GM21515 (cell line): ENCODE measurements around the gene HOXB2.

Experiments
- ATAC-seq: cut with Tn5 transposase; IDR thresholded peaks from one replicate; pipeline ENCODE4 v1.9.1; 2021; ENCODE audit not compliant: unreplicated experiment

The HOXB2 gene

DNA sequence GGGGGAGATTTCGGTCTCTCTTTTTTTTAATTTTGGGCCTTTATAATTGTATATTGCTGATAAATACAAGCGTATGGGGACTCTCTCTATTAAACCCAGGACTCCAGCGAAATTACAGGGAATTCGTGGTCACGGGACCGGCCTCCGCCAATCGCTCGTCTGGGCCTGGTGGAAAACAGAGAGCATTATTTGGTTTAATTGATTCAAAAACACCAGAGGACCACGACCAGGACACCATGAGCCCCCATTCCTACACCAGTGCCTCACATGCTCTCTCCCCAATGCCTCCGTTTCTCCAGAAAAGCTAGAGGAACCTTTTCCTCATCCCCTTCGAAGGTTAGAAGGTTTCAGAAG, at the start of gene HOXB2:
Gene HOXB2 (minus strand): TSS at position 88 of the 354 bp plus-strand sequence. CDS start 198 bp downstream, outside the sequence.
- no peak for ATAC-seq

DNA sequence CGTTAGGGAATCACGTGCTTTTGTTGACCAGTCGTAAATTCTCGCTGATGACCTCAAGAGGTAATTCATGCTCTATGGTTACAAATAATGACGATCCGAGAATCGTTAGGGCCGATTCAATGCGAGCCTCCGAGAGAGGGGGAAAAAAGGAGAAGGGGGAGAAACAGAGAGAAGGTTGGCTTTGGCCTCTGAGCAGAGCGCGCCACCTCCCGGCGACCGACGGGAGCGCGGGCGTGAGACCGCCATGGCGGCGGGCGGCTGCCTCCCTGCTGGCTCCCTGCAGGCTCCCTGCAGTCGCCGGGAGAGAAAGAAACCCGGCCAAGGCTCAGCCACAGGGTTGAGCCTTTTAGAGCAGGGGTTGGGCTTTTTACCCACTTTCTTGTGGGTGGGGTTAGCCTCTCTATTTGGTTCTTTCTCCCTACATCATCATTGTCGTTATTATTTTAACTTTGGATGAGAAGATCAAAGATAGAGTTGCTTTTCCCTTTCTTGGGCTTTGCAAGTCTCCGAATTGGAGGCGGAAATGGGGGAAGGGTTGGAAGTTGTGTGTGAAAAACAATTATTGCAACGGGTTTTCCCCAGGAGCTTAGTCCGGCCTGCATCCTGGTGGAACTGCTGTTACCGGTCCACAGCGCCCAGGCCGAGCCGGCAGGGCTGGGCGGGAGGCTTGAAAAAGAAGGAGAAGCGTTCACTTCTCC, 49.1 kb upstream of the HOXB2 start:
- ATAC-seq = no peak

- no peak for ATAC-seq
Observed at GRCh38 chr17:48593126-48593829, 48.4 kb upstream of the HOXB2 start, which contains the start of gene HOXB5. HOXB5 (minus strand) TSS chr17:48593779; CDS start chr17:48593682, 97 bp downstream.

DNA sequence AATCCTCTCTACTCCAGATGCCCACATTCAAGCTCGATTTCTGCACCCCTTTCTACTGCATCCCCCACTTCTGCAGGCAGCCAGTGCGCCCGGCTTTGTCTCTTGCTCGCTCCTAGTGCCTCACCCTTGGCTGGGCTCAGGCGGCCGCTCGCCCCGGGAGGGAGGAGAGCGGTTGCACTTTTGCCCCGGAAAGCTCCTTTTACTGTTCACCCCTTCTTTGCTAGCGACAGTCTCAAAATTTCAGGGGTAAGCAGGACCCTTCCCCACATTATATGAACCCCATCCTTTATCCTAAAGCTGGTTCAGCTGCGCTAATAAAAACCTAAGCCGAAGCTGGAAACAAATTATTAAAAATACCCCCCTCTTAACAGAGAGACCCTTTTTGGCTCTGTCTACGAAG, 47.7 kb upstream of the HOXB2 start:
- no peak for ATAC-seq

DNA sequence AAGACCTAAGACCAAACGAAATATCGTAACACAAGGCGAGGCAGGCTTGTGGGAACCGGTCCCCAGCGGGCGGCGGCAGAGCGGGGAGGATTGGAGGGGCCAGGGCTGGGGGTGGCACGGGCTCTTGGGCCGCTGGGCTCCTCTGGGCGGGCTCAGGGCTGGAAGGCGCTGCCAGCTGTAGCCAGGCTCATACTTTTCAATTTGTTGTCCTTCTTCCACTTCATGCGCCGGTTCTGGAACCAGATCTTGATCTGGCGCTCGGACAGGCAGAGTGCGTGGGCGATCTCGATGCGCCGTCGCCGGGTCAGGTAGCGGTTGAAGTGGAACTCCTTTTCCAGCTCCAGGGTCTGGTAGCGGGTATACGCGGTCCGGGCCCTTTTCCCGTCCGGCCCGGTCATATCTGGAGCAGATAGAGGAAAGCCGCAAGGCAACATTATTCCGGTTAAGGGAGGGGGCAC, 47.2 kb upstream of the HOXB2 start:
- ATAC-seq = no peak

DNA sequence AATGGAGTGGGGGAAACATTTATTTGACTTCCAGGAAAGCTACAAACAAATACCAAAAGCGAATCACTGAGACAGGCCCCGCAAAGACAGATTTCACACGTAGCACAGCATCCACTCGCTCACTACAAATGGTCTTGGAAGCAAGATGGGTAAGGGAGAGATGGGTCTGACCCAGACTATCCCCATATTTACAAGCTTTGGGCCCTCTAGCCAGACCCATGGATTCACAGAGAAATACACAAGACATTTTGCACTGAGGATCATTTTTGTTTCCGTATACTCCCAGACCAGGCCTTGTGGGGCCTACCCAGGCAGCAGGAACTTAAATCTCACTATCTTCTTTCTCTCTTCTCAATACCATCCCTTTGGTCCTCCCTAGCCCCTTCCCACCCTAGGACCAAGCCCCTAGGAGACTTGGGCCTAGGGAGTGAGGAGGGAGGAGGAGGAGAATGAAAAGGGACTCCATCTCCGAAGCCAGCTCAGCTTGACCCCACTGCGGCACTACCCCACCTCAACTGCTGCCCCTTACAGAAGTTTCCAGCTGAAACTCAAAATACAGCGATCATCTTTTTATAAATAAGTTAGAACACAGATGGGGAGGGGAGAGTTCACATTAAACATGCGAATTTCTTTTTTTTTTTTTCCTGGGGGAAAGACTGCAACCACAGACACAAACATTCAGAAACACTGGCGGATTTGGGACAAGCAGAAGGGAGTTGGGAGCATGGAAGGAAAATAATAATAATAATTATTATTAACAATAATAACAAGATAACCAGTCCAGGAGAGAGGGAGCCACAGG, 46.5 kb upstream of the HOXB2 start:
- ATAC-seq = no peak

DNA sequence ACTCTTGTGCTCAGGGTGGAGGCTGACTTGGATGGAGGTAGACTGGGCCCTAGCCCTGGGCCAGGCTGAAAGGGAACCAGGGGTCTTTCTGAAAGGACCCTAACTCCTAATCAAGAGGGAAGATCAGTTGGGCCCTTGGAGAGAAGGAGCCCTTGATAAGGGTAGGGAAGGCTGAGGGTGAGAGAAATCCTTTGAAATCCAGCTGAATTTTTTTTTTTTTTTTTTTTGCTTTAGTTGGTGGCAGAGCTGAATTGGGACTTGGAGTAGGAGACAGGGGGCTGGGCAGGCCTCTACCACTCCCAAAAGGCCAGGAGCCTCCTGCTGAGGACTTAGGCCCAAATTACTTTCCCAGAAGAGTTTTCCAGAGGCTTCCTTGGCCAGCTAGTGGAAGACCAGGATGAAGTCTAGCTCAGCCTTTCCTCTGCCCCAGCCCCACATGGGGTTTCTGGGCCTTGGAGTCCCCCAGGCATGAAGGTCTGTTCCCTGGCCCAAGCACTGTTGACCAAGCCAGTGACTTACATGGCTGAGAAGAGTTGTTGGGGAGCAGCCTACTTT, 45.8 kb upstream of the HOXB2 start:
- ATAC-seq = no peak

- ATAC-seq = no peak
Observed at GRCh38 chr17:48589831-48590606, 45.1 kb upstream of the HOXB2 start, which contains the start of gene HOXB3. HOXB3 (minus strand) TSS chr17:48590241; CDS start chr17:48552474, 37,767 bp downstream.

DNA sequence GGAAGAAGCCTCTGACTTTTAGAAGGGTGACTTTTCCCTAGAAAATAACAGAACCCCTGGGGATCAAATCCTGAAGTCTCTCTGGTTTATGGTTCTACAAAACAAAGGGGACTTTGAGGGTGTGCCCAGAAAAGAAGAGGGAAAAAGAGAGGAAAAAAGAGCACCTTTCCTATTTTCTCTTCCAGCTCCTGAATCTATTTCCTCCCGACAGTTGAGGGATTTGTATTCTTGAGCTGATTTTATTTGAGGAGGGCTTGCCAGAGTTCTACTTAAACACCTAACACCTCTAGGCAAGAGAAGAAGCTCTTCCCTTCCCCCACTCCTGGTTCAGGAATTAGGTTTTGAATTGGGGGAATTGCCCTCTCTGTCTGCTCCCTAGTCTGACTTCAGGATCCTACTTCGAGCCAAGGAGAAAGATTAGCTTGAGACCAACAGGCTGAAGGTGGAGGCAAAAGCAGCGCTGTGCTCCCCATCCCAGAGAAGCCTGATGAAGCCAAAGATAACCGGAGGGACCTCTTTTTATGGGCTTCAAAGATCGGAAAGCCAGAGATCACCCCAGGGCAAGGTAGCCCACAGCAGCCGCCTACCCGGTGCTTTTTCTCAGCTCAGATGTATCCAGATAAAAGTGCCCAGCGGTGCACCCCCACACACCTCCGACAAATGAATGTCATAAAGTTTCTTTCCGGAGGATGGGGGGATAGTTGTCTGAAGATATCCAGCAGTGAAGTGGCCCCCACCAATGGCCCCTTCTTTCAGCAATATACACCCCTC, 44.3 kb upstream of the HOXB2 start:
- ATAC-seq = no peak

GRCh38 chr17:48588528-48588927, 43.6 kb upstream of the HOXB2 start:
- no peak for ATAC-seq

DNA sequence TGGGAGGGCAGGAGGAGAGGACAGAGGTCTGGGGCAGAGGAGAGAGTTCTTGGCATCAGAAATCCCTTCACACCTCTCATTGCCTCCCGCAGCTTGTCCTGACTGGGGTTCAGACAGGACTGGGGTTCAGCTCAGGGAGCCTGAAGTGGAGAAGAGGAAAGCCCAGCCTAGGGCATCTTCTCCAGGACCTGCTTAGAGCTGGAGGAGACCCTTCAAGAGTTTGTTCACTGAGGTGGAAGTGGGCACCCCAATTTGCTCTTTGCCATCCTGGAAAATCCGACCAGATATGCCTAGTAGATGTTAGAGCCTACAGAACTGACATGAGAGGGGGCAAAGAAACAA, 43.1 kb upstream of the HOXB2 start:
- ATAC-seq = no peak

- no peak for ATAC-seq
Observed at GRCh38 chr17:48587276-48588073, 42.6 kb upstream of the HOXB2 start.

DNA sequence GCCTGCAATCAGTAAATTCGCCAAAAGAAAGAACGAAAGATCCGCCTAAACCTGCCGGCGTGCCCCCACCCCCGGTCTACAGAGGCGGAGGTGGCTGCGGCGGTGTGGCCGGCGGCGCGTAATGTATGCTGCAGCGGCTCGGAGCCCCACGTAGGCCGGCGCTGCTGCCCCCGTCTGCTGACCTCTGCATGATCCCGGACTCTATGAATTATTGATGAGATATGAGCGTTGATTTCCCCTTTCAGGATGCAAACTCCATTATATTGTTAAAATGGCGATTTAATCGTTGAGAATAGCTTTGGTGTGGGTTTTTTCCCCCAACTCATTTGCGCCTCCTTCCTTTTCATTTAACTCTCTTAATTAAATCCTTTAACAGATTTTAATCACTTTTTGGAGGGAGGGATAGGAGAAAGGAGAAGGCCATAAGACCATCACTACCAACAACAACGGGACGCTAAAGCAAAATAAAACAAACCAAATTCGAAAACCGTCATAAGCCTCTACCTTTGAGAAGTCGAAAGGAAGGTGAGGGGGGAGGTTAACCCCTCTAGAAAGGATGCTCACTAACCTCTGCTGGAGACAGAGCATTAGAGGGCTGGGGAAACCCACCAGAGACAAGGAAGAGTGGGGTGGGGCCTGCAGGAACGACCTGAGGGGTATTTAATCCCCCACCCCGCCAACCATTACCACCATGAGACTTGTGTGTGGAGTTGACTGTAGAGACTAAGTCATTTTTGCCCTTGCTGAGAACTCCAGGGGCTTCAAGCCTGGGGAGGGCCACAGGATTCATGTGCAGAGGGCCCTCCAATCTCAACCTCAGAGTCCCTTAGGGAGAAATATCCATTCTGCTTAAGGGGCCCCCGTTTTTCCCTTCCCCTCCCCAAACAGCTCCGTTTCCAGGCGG, 41.7 kb upstream of the HOXB2 start:
- no peak for ATAC-seq

- ATAC-seq = no peak
Observed at GRCh38 chr17:48584223-48584741, 39.4 kb upstream of the HOXB2 start.

- ATAC-seq = no peak
Observed at GRCh38 chr17:48583708-48584222, 38.9 kb upstream of the HOXB2 start.

DNA sequence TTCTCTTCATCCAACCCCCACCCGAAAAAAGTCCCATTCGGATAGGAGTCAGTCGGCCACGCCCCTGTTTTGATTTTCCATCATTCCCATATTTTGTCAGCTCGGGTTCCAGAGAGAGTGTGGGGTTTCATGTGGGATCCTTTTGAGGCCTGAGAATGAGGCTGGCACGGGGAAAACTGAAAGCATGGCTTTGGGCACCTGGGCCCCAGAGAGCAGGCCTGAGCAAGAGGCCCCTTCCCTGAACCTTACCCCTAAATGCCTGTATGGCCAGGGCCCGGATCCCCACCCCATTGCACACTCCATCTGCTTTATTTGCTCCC, 37.8 kb upstream of the HOXB2 start:
- no peak for ATAC-seq

DNA sequence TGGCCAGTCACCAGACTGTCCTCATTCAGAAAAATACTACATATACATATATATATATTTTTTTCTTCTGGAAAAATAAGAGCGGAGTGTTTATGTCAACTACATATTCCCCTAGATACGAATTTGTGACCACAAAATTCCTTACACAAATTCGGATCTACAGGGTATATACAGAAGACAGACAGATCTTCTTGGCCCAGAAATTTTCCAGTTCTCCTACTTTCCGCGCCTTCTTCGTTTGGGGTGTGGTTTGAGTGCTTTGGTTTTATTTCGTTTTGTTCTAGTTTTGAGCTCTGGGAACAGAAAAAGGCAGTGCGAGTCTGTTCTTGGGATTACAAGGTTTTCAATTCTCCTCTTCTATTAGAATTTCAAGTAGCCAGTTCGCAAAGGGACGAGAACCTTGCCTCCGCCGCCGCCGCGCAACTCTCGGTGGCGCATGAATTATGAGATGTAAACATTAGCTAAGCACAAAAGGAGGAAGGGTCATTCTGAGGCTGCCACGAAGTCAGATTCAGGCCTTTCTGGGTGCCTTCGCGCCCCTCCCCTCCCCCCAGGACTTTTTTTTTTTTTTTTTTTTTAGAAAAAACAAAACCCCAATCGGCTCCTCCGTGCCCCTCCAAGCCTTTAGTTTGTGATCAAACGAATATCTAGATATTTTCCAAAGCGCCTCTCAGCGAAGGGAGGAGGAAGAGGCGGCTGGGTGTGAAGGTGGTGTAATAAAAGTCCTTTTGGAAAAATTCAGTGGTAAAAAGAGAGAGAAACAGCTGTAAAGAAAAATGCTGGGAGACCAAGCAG, 35.0 kb upstream of the HOXB2 start:
- ATAC-seq = no peak
